ENCODE results near the gene MYT1. TPM values are rescaled to one million over a fixed set of nuclear protein-coding genes. Genes with fewer than 3 reads are reported as not detected.
"Not testable (repeated sequence)": the region's sequence is repeated elsewhere in the genome, so short reads cannot be mapped to it uniquely, and the experiment has no call there.

Gene MYT1
- total RNA-seq, 2 donors from 2014 or later = 2.4 to 4.5 TPM

GRCh38 chr20:64185276-64185900 is 21.1 kb downstream of the MYT1 start:
- H3K4me1 ChIP-seq (ENCODE audit: control insufficient read depth, insufficient read depth, low read length) = no peaks in the 10 kb centered on the region
- no peaks in the 10 kb centered on the region for H3K36me3 ChIP-seq (ENCODE audit: control insufficient read depth, insufficient read depth, low read length)
- WGBS, 2 experiments (ENCODE audit: insufficient coverage in 1 of 2, insufficient read length in 1 of 2) = 88 to 96% methylated on average over 4 to 8 of the region's 9 CpGs
- H3K9me3 ChIP-seq (ENCODE audit: control insufficient read depth, low read length) = peaks cover 5% of the 10 kb centered on the region
- H3K27ac ChIP-seq (ENCODE audit: low read depth, low read length) = no peak overlapping the region
- Mint-ChIP-seq H3K9me3 (peaks cover 16% of the 10 kb centered on the region), H3K36me3 (ENCODE audit: low read depth) (peaks cover 3% of the 10 kb centered on the region), H3K4me1 (peaks cover 14% of the 10 kb centered on the region), H3K4me3 (no peak overlapping the region), H3K27ac (no peak overlapping the region), H3K27me3 (ENCODE audit: insufficient read depth) (no peaks in the 10 kb centered on the region)
- no peak for TF ChIP-seq CTCF (conservative IDR thresholded peaks at IDR 0.05)
- no peak overlapping the region for H3K4me3 ChIP-seq (ENCODE audit: low read length)
- no peaks in the 10 kb centered on the region for H3K27me3 ChIP-seq (ENCODE audit: control insufficient read depth, insufficient read depth, low read length, poor library complexity, severe bottlenecking)
- DNase-seq = no peak
- H3K9ac ChIP-seq (ENCODE audit: extremely low read depth, low read length, poor library complexity, severe bottlenecking) = no peak overlapping the region

- Histone ChIP-seq H3K4me3 (ENCODE audit: low read length) (no peak overlapping the region), H3K27me3 (ENCODE audit: control insufficient read depth, insufficient read depth, low read length, poor library complexity, severe bottlenecking) (no peaks in the 10 kb centered on the region), H3K4me1 (ENCODE audit: control insufficient read depth, insufficient read depth, low read length) (no peaks in the 10 kb centered on the region), H3K9ac (ENCODE audit: extremely low read depth, low read length, poor library complexity, severe bottlenecking) (no peak overlapping the region), H3K36me3 (ENCODE audit: control insufficient read depth, insufficient read depth, low read length) (no peaks in the 10 kb centered on the region), H3K9me3 (ENCODE audit: control insufficient read depth, low read length) (peaks cover 5% of the 10 kb centered on the region), H3K27ac (ENCODE audit: low read depth, low read length) (no peak overlapping the region)
- no peak overlapping the region for H3K27ac Mint-ChIP-seq
- H3K4me3 Mint-ChIP-seq = no peak overlapping the region
- 90 to 92% methylated on average over 11 to 13 of the region's 13 CpGs for WGBS, 2 experiments (ENCODE audit: insufficient coverage in 1 of 2, insufficient read length in 1 of 2)
- peaks cover 16% of the 10 kb centered on the region for H3K9me3 Mint-ChIP-seq
- TF ChIP-seq CTCF (conservative IDR thresholded peaks at IDR 0.05) = no peak
- no peak for DNase-seq
- no peaks in the 10 kb centered on the region for H3K27me3 Mint-ChIP-seq (ENCODE audit: insufficient read depth)
- peaks cover 15% of the 10 kb centered on the region for H3K4me1 Mint-ChIP-seq
- H3K36me3 Mint-ChIP-seq (ENCODE audit: low read depth) = peaks cover 3% of the 10 kb centered on the region
These were observed 21.9 kb downstream of the MYT1 start for GRCh38 chr20:64186071-64186598.

DNA sequence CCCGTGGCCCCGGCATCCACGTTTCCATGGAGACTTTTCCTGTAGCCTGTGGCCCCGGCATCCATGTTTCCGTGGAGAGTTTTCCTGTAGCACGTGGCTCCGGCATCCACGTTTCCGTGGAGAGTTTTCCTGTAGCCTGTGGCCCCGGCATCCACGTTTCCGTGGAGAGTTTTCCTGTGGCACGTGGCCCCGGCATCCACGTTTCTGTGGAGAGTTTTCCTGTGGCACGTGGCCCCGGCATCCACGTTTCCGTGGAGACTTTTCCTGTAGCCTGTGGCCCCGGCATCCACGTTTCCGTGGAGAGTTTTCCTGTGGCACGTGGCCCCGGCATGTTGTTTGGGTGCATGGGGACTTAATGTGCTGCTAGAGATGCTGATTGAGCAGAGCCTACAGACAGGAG is 23.0 kb downstream of the MYT1 start:
- not testable (repeated sequence) for H3K4me3 ChIP-seq (ENCODE audit: low read length); H3K27ac ChIP-seq (ENCODE audit: low read depth, low read length); H3K9me3 ChIP-seq (ENCODE audit: control insufficient read depth, low read length); H3K27ac Mint-ChIP-seq; DNase-seq; H3K4me3 Mint-ChIP-seq; H3K36me3 ChIP-seq (ENCODE audit: control insufficient read depth, insufficient read depth, low read length); H3K27me3 Mint-ChIP-seq (ENCODE audit: insufficient read depth); H3K9ac ChIP-seq (ENCODE audit: extremely low read depth, low read length, poor library complexity, severe bottlenecking); H3K4me1 ChIP-seq (ENCODE audit: control insufficient read depth, insufficient read depth, low read length); H3K27me3 ChIP-seq (ENCODE audit: control insufficient read depth, insufficient read depth, low read length, poor library complexity, severe bottlenecking); H3K36me3 Mint-ChIP-seq (ENCODE audit: low read depth)
- H3K4me1 Mint-ChIP-seq = peaks cover 19% of the 10 kb centered on the region
- peaks cover 16% of the 10 kb centered on the region for H3K9me3 Mint-ChIP-seq
- WGBS, 2 experiments (ENCODE audit: insufficient coverage in 1 of 2, insufficient read length in 1 of 2) = 90 to 94% methylated on average over 14 to 24 of the region's 24 CpGs

Data from endodermal cell (in vitro differentiated cells).